ENCODE measurements around the gene LPAR3.

Gene LPAR3

GRCh38 chr1:84773195-84773594 lies 119.8 kb downstream of the LPAR3 start:
- DNase-seq, result no peak

- no peak for DNase-seq
Measured at GRCh38 chr1:84772428-84772943, 120.5 kb downstream of the LPAR3 start.

- no peak for DNase-seq
Measured at GRCh38 chr1:84771895-84772294, 121.1 kb downstream of the LPAR3 start.

- DNase-seq, result no peak
Measured at GRCh38 chr1:84770481-84770880, 122.5 kb downstream of the LPAR3 start.

GRCh38 chr1:84769636-84770035 lies 123.4 kb downstream of the LPAR3 start:
- no peak for DNase-seq

- DNase-seq, result no peak
Measured at GRCh38 chr1:84768634-84769033, 124.4 kb downstream of the LPAR3 start.

- no peak for DNase-seq
Measured at GRCh38 chr1:84763912-84764680, 128.9 kb downstream of the LPAR3 start.

GRCh38 chr1:84762664-84763063 lies 130.3 kb downstream of the LPAR3 start:
- no peak for DNase-seq
